Measurements from ENCODE around the gene AMFR.
"Not testable (repeated sequence)": the region's sequence is repeated elsewhere in the genome, so short reads cannot be mapped to it uniquely, and the experiment has no call there.

DNA sequence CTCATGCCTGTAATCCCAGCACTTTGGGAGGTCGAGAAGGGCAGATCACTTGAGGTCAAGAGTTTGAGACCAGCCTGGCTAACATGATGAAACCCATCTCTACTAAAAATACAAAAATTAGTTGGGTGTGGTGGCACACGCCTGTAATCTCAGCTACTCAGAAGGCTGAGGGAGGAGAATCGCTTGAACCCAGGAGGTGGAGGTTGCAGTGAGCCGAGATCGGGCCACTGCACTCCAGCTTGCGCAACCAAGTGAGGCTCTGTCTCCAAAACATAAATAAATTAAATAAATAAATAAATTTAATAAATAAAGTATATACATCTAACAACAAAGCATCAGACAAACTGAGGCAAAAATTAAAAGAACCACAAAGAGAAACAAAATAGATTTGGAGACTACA lies 49.6 kb downstream of the AMFR start:
- TF ChIP-seq, protein P1, sequence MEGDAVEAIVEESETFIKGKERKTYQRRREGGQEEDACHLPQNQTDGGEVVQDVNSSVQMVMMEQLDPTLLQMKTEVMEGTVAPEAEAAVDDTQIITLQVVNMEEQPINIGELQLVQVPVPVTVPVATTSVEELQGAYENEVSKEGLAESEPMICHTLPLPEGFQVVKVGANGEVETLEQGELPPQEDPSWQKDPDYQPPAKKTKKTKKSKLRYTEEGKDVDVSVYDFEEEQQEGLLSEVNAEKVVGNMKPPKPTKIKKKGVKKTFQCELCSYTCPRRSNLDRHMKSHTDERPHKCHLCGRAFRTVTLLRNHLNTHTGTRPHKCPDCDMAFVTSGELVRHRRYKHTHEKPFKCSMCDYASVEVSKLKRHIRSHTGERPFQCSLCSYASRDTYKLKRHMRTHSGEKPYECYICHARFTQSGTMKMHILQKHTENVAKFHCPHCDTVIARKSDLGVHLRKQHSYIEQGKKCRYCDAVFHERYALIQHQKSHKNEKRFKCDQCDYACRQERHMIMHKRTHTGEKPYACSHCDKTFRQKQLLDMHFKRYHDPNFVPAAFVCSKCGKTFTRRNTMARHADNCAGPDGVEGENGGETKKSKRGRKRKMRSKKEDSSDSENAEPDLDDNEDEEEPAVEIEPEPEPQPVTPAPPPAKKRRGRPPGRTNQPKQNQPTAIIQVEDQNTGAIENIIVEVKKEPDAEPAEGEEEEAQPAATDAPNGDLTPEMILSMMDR (IDR thresholded peaks at IDR 0.05): not testable (repeated sequence)
- TF ChIP-seq POLR2A (IDR thresholded peaks at IDR 0.05): not testable (repeated sequence)

Data from uterus (tissue), 2 donors.